Bladder microvascular endothelial cell (primary cell): ENCODE measurements around the gene ALDH8A1. TPM values are rescaled to one million over a fixed set of nuclear protein-coding genes. Genes with fewer than 3 reads are reported as not detected.

Source experiments
- total RNA-seq: library from RNA; depleted of rRNA; stranded (reverse); fragments of >200 nt; gene quantifications from 2 replicates; pipeline ENCODE4 v1.2.3, GENCODE V29; 2014

ALDH8A1 gene, protein sequence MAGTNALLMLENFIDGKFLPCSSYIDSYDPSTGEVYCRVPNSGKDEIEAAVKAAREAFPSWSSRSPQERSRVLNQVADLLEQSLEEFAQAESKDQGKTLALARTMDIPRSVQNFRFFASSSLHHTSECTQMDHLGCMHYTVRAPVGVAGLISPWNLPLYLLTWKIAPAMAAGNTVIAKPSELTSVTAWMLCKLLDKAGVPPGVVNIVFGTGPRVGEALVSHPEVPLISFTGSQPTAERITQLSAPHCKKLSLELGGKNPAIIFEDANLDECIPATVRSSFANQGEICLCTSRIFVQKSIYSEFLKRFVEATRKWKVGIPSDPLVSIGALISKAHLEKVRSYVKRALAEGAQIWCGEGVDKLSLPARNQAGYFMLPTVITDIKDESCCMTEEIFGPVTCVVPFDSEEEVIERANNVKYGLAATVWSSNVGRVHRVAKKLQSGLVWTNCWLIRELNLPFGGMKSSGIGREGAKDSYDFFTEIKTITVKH
- 1.0 TPM in 1 of 2 replicates, not detected in the other for total RNA-seq

GRCh38 chr6:134949927-134950326 lies at the start of gene ALDH8A1:
TSS of gene ALDH8A1 (minus strand) at chr6:134950101. CDS start at chr6:134950053, 48 bp downstream.

Other genes with a start within 250 kb of the ALDH8A1 start
- 72.0 and 130 TPM in 2 replicates for gene HBS1L, start 104.7 kb upstream of the ALDH8A1 start, total RNA-seq
- gene MYB, start 231.2 kb upstream of the ALDH8A1 start, total RNA-seq: 0.16 TPM in 1 of 2 replicates, not detected in the other